ENCODE measurements around the gene LYL1. TPM values are rescaled to one million over a fixed set of nuclear protein-coding genes. Genes with fewer than 3 reads are reported as not detected.
A peak's percentile ranks its signal among the peaks of the same experiment; 100 is the strongest.
"Not testable (repeated sequence)": the region's sequence is repeated elsewhere in the genome, so short reads cannot be mapped to it uniquely, and the experiment has no call there.

Gene LYL1
- total RNA-seq, 1 donor from 2014 or later: 0.50 TPM

GRCh38 chr19:13149628-13150186, 47.0 kb upstream of the LYL1 start:
- Mint-ChIP-seq H3K4me1 (ENCODE audit: low read depth) (peaks cover 10% of the 10 kb centered on the region), H3K36me3 (ENCODE audit: insufficient read depth) (peaks cover 10% of the 10 kb centered on the region), H3K27ac (peak overlapping the region; percentile 99), H3K27me3 (no peaks in the 10 kb centered on the region), H3K9me3 (ENCODE audit: low read depth) (no peaks in the 10 kb centered on the region), H3K4me3 (ENCODE audit: low read depth) (peak overlapping the region; percentile 96)
- no peak for TF ChIP-seq CTCF (IDR thresholded peaks at IDR 0.05; ENCODE audit: unreplicated experiment)
- DNase-seq (ENCODE audit: low spot score, unreplicated experiment): peak; percentile 48

GRCh38 chr19:13149173-13149627, 46.5 kb upstream of the LYL1 start:
- H3K9me3 Mint-ChIP-seq (ENCODE audit: low read depth); H3K27me3 Mint-ChIP-seq; H3K36me3 Mint-ChIP-seq (ENCODE audit: insufficient read depth); H3K4me1 Mint-ChIP-seq (ENCODE audit: low read depth): not testable (repeated sequence)
- peak overlapping the region; percentile 96 for H3K4me3 Mint-ChIP-seq (ENCODE audit: low read depth)
- H3K27ac Mint-ChIP-seq: peak overlapping the region; percentile 45
- DNase-seq (ENCODE audit: low spot score, unreplicated experiment): peak; percentile 19

GRCh38 chr19:13146763-13147563, 44.3 kb upstream of the LYL1 start:
- peaks cover 10% of the 10 kb centered on the region for H3K4me1 Mint-ChIP-seq (ENCODE audit: low read depth)
- no peaks in the 10 kb centered on the region for H3K9me3 Mint-ChIP-seq (ENCODE audit: low read depth)
- no peak for TF ChIP-seq CTCF (IDR thresholded peaks at IDR 0.05; ENCODE audit: unreplicated experiment)
- no peaks in the 10 kb centered on the region for H3K36me3 Mint-ChIP-seq (ENCODE audit: insufficient read depth)
- no peak overlapping the region for H3K4me3 Mint-ChIP-seq (ENCODE audit: low read depth)
- no peak for DNase-seq (ENCODE audit: low spot score, unreplicated experiment)
- H3K27ac Mint-ChIP-seq: no peak overlapping the region
- H3K27me3 Mint-ChIP-seq: no peaks in the 10 kb centered on the region

GRCh38 chr19:13139633-13140311, 37.1 kb upstream of the LYL1 start:
- TF ChIP-seq CTCF (IDR thresholded peaks at IDR 0.05; ENCODE audit: unreplicated experiment): no peak
- DNase-seq (ENCODE audit: low spot score, unreplicated experiment): no peak
- Mint-ChIP-seq H3K4me3 (ENCODE audit: low read depth) (no peak overlapping the region), H3K9me3 (ENCODE audit: low read depth) (no peaks in the 10 kb centered on the region), H3K27me3 (no peaks in the 10 kb centered on the region), H3K4me1 (ENCODE audit: low read depth) (no peaks in the 10 kb centered on the region), H3K36me3 (ENCODE audit: insufficient read depth) (peaks cover 4% of the 10 kb centered on the region), H3K27ac (no peak overlapping the region)

- Mint-ChIP-seq H3K36me3 (ENCODE audit: insufficient read depth) (peaks cover 4% of the 10 kb centered on the region), H3K27ac (no peak overlapping the region), H3K27me3 (no peaks in the 10 kb centered on the region), H3K4me1 (ENCODE audit: low read depth) (no peaks in the 10 kb centered on the region), H3K9me3 (ENCODE audit: low read depth) (no peaks in the 10 kb centered on the region), H3K4me3 (ENCODE audit: low read depth) (no peak overlapping the region)
- no peak for TF ChIP-seq CTCF (IDR thresholded peaks at IDR 0.05; ENCODE audit: unreplicated experiment)
- no peak for DNase-seq (ENCODE audit: low spot score, unreplicated experiment)
Observed at GRCh38 chr19:13138916-13139198, 36.2 kb upstream of the LYL1 start.

All from progenitor cell of endocrine pancreas (in vitro differentiated cells).